Keratinocyte (primary cell): ENCODE results near the gene MN1. TPM values are rescaled to one million over a fixed set of nuclear protein-coding genes. Genes with fewer than 3 reads are reported as not detected.

Experiments used
- DNase-seq: peaks from one replicate; pipeline ENCODE4 v3.0.0-alpha.2; 2011; ENCODE audit warnings: low read depth, missing footprints, low spot score
- FAIRE-seq: peaks from 2 replicates; lab custom pipeline; 2011; peaks lifted over from hg19 to GRCh38; lab: Jason Lieb, UNC
- H2AFZ ChIP-seq: 2 replicates; pipeline ENCODE4 v1.6.0; 2012; ENCODE audit warnings: low read length, control low read depth, inconsistent platforms; ENCODE audit not compliant: control insufficient read depth
- H3K27ac ChIP-seq: 2 replicates; pipeline ENCODE4 v1.5.1; 2011; ENCODE audit warnings: low read length; ENCODE audit not compliant: control insufficient read depth, insufficient read depth
- H3K27me3 ChIP-seq: 3 replicates; pipeline ENCODE4 v1.6.0; 2011; ENCODE audit warnings: low read length; ENCODE audit not compliant: control insufficient read depth, insufficient read depth; ENCODE audit errors: extremely low read depth
- H3K36me3 ChIP-seq, 2 experiments: 2 replicates in 1 of 2; 3 replicates in 1 of 2; pipeline ENCODE4 v1.5.1; 2011; ENCODE audit warnings: low read length in 2 of 2, mild to moderate bottlenecking in 1 of 2; ENCODE audit not compliant: control insufficient read depth in 2 of 2, insufficient read depth in 2 of 2; ENCODE audit errors: extremely low read depth in 1 of 2
- H3K4me1 ChIP-seq: 3 replicates; pipeline ENCODE4 v1.5.1; 2011; ENCODE audit warnings: low read length; ENCODE audit not compliant: control insufficient read depth, insufficient read depth; ENCODE audit errors: extremely low read depth
- H3K4me2 ChIP-seq: 3 replicates; pipeline ENCODE4 v1.6.0; 2011; ENCODE audit warnings: low read depth, low read length; ENCODE audit not compliant: control insufficient read depth, insufficient read depth; ENCODE audit errors: extremely low read depth
- H3K4me3 ChIP-seq, 3 experiments: fragments of 200-600 bp in 1 of 3; sonication (generic) in 1 of 3; 2 replicates in 2 of 3; 3 replicates in 1 of 3; pipeline ENCODE4 v1.5.1; 2011 to 2016; ENCODE audit warnings: low read length in 3 of 3, mild to moderate bottlenecking in 3 of 3, control low read depth in 2 of 3, inconsistent platforms in 1 of 3, low read depth in 1 of 3, mixed read lengths in 1 of 3, mixed run types in 1 of 3, moderate library complexity in 1 of 3; ENCODE audit not compliant: control insufficient read depth in 2 of 3, insufficient read depth in 2 of 3; ENCODE audit errors: extremely low read depth in 1 of 3
- H3K79me2 ChIP-seq: 2 replicates; pipeline ENCODE4 v1.6.0; 2012; ENCODE audit warnings: low read length; ENCODE audit not compliant: control insufficient read depth, insufficient read depth
- H3K9ac ChIP-seq: 3 replicates; pipeline ENCODE4 v1.6.0; 2011; ENCODE audit warnings: low read length; ENCODE audit not compliant: control insufficient read depth, insufficient read depth; ENCODE audit errors: extremely low read depth
- H3K9me1 ChIP-seq: 3 replicates; pipeline ENCODE4 v1.6.0; 2011; ENCODE audit warnings: low read length; ENCODE audit not compliant: control insufficient read depth, insufficient read depth; ENCODE audit errors: extremely low read depth
- H3K9me3 ChIP-seq: 2 replicates; pipeline ENCODE4 v1.5.1; 2012; ENCODE audit warnings: low read depth, low read length; ENCODE audit not compliant: control insufficient read depth
- H4K20me1 ChIP-seq: 3 replicates; pipeline ENCODE4 v1.6.0; 2011; ENCODE audit warnings: low read length; ENCODE audit not compliant: control insufficient read depth, insufficient read depth; ENCODE audit errors: extremely low read depth
- EZH2 ChIP-seq: IDR thresholded peaks from one replicate; pipeline ENCODE4 v1.6.1; 2012; ENCODE audit warnings: inconsistent platforms, mild to moderate bottlenecking, low read length, moderate library complexity
- dilution Hi-C: fragments of 300-500 bp; cut with MboI; formaldehyde crosslinking; loops from one replicate; pipeline ENCODE4 v1.7.0; 2020; ENCODE audit warnings: low sequenced_read_pairs; ENCODE audit not compliant: extremely low pct_ligation_motif_present
- polyA plus RNA-seq, 5 experiments: library from polyadenylated mRNA; depleted of rRNA in 3 of 5; stranded (reverse) in 3 of 5; stranded (forward) in 1 of 5; unstranded in 1 of 5; fragments of >200 nt; gene quantifications; 1 replicate in 1 of 5; 2 replicates in 3 of 5; 3 replicates in 1 of 5; pipeline versions ENCODE4 v1.2.1 to v1.2.3, GENCODE V29; 2011 to 2012; ENCODE audit warnings: missing spikeins in 2 of 5, low read depth in 1 of 5, low replicate concordance in 1 of 5
- TF ChIP-seq, protein P1 (sequence below), 3 experiments: IDR thresholded peaks in 1 of 3; conservative IDR thresholded peaks in 1 of 3; optimal IDR thresholded peaks in 1 of 3; 2 replicates in 2 of 3; 3 replicates in 1 of 3; pipeline versions ENCODE3 to v1.5.1; 2011; ENCODE audit warnings: low read length in 3 of 3, mild to moderate bottlenecking in 3 of 3, moderate library complexity in 2 of 3, control low read depth in 1 of 3, inconsistent platforms in 1 of 3; ENCODE audit not compliant: insufficient read depth in 2 of 3; ENCODE audit errors: extremely low read depth in 1 of 3

Gene MN1
- polyA plus RNA-seq, 1 donor (not counting 4 experiments of a cell fraction or from before 2014, with no cell fraction given) = 2.2 TPM

DNA sequence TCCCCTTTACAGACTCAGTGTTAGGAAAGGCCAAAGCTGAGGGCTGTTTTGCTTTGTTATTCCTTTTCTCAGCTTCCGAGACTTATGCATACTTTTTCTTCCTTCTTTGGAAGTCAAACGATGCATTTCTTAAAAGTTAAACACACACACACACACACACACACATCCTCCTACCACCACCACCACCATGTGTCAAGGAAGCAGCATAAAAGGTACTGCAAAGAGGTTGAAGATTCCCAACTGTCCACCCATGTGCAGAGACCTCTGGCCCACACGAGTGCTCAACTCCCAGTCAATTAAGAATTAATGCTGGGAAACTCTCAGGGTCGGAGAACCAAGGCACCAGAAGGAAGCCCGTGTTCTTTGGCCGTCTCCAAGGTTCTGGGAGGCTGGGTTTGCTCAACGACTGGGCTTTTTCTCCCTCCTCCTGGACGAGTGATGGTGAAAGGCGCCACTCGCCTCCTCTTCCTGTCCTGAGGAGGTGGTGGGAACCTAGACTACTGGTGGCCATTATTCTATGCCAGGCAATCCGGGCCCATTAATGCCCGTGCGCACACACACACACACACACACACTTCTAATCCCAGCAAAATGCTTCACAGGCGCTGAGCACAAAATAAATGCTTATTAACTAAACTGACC, 15.1 kb downstream of the MN1 start:
- no peak overlapping the region for H3K27ac ChIP-seq
- H3K79me2 ChIP-seq = peaks cover 21% of the 10 kb centered on the region
- H3K4me3 ChIP-seq = no peak overlapping the region
- no peak overlapping the region for H3K9ac ChIP-seq
- no peaks in the 10 kb centered on the region for H4K20me1 ChIP-seq
- no peaks in the 10 kb centered on the region for H3K9me3 ChIP-seq
- H2AFZ ChIP-seq = no peak overlapping the region
- dilution Hi-C loops = no loop called here
- H3K27me3 ChIP-seq = no peaks in the 10 kb centered on the region
- no peak for TF ChIP-seq EZH2
- TF ChIP-seq, protein P1, sequence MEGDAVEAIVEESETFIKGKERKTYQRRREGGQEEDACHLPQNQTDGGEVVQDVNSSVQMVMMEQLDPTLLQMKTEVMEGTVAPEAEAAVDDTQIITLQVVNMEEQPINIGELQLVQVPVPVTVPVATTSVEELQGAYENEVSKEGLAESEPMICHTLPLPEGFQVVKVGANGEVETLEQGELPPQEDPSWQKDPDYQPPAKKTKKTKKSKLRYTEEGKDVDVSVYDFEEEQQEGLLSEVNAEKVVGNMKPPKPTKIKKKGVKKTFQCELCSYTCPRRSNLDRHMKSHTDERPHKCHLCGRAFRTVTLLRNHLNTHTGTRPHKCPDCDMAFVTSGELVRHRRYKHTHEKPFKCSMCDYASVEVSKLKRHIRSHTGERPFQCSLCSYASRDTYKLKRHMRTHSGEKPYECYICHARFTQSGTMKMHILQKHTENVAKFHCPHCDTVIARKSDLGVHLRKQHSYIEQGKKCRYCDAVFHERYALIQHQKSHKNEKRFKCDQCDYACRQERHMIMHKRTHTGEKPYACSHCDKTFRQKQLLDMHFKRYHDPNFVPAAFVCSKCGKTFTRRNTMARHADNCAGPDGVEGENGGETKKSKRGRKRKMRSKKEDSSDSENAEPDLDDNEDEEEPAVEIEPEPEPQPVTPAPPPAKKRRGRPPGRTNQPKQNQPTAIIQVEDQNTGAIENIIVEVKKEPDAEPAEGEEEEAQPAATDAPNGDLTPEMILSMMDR (optimal IDR thresholded peaks at IDR 0.05 in 1 of 3, IDR thresholded peaks at IDR 0.05 in 1 of 3, conservative IDR thresholded peaks at IDR 0.05 in 1 of 3; ENCODE audit: extremely low read depth in 1 of 3, insufficient read depth in 2 of 3, low read length in 3 of 3) = no peak
- FAIRE-seq (no peak), DNase-seq (no peak)
- no peak overlapping the region for H3K4me2 ChIP-seq
- H3K4me1 ChIP-seq = no peaks in the 10 kb centered on the region
- H3K36me3 ChIP-seq = peaks cover 9 to 11% of the 10 kb centered on the region in 2 experiments
- no peaks in the 10 kb centered on the region for H3K9me1 ChIP-seq

DNA sequence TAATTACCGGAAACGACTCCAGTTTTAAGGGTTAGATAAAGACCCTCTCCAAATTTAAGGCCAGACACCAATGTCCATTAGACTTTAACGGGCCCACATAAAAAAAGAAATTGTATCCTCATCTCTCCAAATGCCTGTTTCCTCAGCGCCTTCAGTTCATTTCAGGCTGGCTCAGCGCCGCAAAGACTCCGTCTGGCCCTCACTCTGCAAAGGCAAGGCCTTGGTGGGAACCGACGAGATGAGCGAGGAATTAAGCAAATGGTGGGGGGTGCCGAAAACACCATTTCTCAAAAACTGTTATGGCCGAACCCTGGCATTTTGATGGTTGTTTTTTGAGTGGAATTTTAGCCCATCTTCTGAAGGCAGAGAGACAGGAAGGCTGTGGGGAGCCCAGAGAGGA, 15.7 kb downstream of the MN1 start:
- DNase-seq = no peak
- H3K27ac ChIP-seq = no peak overlapping the region
- no peak overlapping the region for H2AFZ ChIP-seq
- dilution Hi-C loops = no loop called here
- H3K36me3 ChIP-seq = peaks cover 9 to 11% of the 10 kb centered on the region in 2 experiments
- FAIRE-seq = no peak
- H3K9me3 ChIP-seq = no peaks in the 10 kb centered on the region
- H3K79me2 ChIP-seq = peaks cover 21% of the 10 kb centered on the region
- no peak overlapping the region for H3K4me2 ChIP-seq
- no peaks in the 10 kb centered on the region for H3K4me1 ChIP-seq
- no peak overlapping the region for H3K9ac ChIP-seq
- no peak for TF ChIP-seq EZH2
- TF ChIP-seq, protein P1 (optimal IDR thresholded peaks at IDR 0.05 in 1 of 3, IDR thresholded peaks at IDR 0.05 in 1 of 3, conservative IDR thresholded peaks at IDR 0.05 in 1 of 3; ENCODE audit: extremely low read depth in 1 of 3, insufficient read depth in 2 of 3, low read length in 3 of 3) = no peak
- no peak overlapping the region for H3K4me3 ChIP-seq
- no peaks in the 10 kb centered on the region for H3K9me1 ChIP-seq
- no peaks in the 10 kb centered on the region for H3K27me3 ChIP-seq
- no peaks in the 10 kb centered on the region for H4K20me1 ChIP-seq
